Ovary (tissue), 3 donors: ENCODE data around the gene XIRP2.

Experiments used
- EP300 ChIP-seq: sonication (generic); formaldehyde crosslinking; IDR thresholded peaks from one replicate; pipeline ENCODE4 v1.6.1; 2017; ENCODE audit warnings: antibody characterized with exemption
- POLR2A ChIP-seq: fragments of 450-650 bp; IDR thresholded peaks from one replicate; pipeline ENCODE4 v1.6.1; 2017; ENCODE audit warnings: antibody characterized with exemption, mild to moderate bottlenecking, moderate library complexity
- TF ChIP-seq, protein P1 (sequence below), 3 donors: fragments of 450-650 bp in 2 of 3; fragments of 200-600 bp in 1 of 3; IDR thresholded peaks; one replicate each; pipeline versions ENCODE4 v1.5.1 to v1.8.0; 2016 to 2022; ENCODE audit warnings: antibody characterized with exemption in 3 of 3, mild to moderate bottlenecking in 1 of 3
- donor health status: DM: no; HTN: no; CAD: no.

DNA sequence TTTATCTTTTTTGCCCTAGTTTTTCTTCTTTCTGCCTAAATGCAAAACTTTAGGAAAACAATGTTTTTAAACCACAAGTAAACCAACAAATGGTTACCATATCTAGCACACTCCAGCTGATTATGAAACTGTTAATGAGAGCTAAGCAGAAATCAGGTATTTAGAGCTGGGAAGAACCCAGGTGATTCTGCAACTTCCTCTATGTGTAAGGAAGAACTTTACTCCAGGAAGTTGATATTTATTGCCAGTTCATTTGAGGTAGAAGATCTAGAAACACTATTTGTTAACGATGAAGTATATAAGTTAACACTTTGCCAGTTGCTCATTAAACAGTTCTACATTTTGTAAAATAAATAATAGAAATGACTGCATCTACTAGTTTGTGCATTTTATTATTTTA lies 409.7 kb downstream of the XIRP2 start:
- TF ChIP-seq POLR2A: no peak
- TF ChIP-seq, protein P1, sequence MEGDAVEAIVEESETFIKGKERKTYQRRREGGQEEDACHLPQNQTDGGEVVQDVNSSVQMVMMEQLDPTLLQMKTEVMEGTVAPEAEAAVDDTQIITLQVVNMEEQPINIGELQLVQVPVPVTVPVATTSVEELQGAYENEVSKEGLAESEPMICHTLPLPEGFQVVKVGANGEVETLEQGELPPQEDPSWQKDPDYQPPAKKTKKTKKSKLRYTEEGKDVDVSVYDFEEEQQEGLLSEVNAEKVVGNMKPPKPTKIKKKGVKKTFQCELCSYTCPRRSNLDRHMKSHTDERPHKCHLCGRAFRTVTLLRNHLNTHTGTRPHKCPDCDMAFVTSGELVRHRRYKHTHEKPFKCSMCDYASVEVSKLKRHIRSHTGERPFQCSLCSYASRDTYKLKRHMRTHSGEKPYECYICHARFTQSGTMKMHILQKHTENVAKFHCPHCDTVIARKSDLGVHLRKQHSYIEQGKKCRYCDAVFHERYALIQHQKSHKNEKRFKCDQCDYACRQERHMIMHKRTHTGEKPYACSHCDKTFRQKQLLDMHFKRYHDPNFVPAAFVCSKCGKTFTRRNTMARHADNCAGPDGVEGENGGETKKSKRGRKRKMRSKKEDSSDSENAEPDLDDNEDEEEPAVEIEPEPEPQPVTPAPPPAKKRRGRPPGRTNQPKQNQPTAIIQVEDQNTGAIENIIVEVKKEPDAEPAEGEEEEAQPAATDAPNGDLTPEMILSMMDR (IDR thresholded peaks at IDR 0.05): no peak
- no peak for TF ChIP-seq EP300
